Ovary (tissue), 9 donors: Measurements from ENCODE around the gene GRIPAP1. TPM values are rescaled to one million over a fixed set of nuclear protein-coding genes. Genes with fewer than 3 reads are reported as not detected.

ENCODE experiments used
- DNase-seq, 5 donors: peaks; one replicate each; pipeline ENCODE4 v3.0.0-alpha.2; 2019 to 2020
- H3K27ac ChIP-seq, 2 donors: fragments of 200-600 bp; one replicate each; pipeline versions ENCODE4 v1.5.1 to v1.8.0; 2019 to 2022
- H3K27me3 ChIP-seq: fragments of 200-600 bp; one replicate; pipeline ENCODE4 v1.8.0; 2022
- H3K36me3 ChIP-seq: fragments of 200-600 bp; sonication (generic); one replicate; pipeline ENCODE4 v1.5.1; 2019
- H3K4me1 ChIP-seq: one replicate; pipeline ENCODE4 v1.8.1; 2013; ENCODE audit warnings: mild to moderate bottlenecking, moderate library complexity; ENCODE audit not compliant: insufficient read depth
- H3K4me3 ChIP-seq: fragments of 200-600 bp; sonication (generic); one replicate; pipeline ENCODE4 v1.5.1; 2017
- H3K9me3 ChIP-seq, 2 donors: fragments of 200-600 bp in 1 of 2; sonication (generic) in 1 of 2; one replicate each; pipeline versions ENCODE4 v1.5.1 to v1.8.1; 2013 to 2019; ENCODE audit warnings: mild to moderate bottlenecking in 1 of 2, moderate library complexity in 1 of 2
- EP300 ChIP-seq: sonication (generic); formaldehyde crosslinking; IDR thresholded peaks from one replicate; pipeline ENCODE4 v1.6.1; 2017; ENCODE audit warnings: antibody characterized with exemption
- POLR2A ChIP-seq: fragments of 450-650 bp; IDR thresholded peaks from one replicate; pipeline ENCODE4 v1.6.1; 2017; ENCODE audit warnings: antibody characterized with exemption, mild to moderate bottlenecking, moderate library complexity
- WGBS, 3 donors: extraction: QIAGEN DNeasy Blood & Tissue Kit in 1 of 3; methylation state at CpG; one replicate each; pipeline versions ENCODE4 v1.1.5 to v1.1.7; 2013 to 2017; 5-methylcytosine and 5-hydroxymethylcytosine counted together
- intact Hi-C, 4 donors: fragments of 100-400 bp; cut with DNase I; formaldehyde crosslinking; loops; one replicate each; pipeline versions ENCODE4 v1.11.0 to v1.15.1; 2022 to 2023
- polyA plus RNA-seq, 2 donors: library from polyadenylated mRNA; stranded (reverse); fragments of 200-250 nt in 1 of 2; fragments of 350-450 nt in 1 of 2; fragmentation: Illumina TruSeq in 1 of 2; extraction: RNeasy Lipid Tissue Mini Kit (QIAGEN cat#74804) in 1 of 2; gene quantifications; one replicate each; pipeline ENCODE4 v1.2.3, GENCODE V29; 2013 to 2014
- total RNA-seq, 7 donors: library from RNA; depleted of rRNA in 2 of 7; stranded (reverse); fragments of >200 nt in 2 of 7; fragmentation: NEBNext Ultra II Directional in 3 of 7; extraction: Animal tissue kit (Norgen Biotek cat#: 25700) in 3 of 7; gene quantifications; one replicate each; pipeline versions ENCODE4 v1.1.0 to v1.2.4, GENCODE V29; 2016 to 2023
- TF ChIP-seq, protein P1 (sequence below), 3 donors: fragments of 450-650 bp in 2 of 3; fragments of 200-600 bp in 1 of 3; IDR thresholded peaks; one replicate each; pipeline versions ENCODE4 v1.5.1 to v1.8.0; 2016 to 2022; ENCODE audit warnings: antibody characterized with exemption in 3 of 3, mild to moderate bottlenecking in 1 of 3
- donor health status: DM: no; HTN: no; CAD: no; lungs with moderate emphysema.
- donor health status: DM: no; HTN: no; CAD: no.
- donor health status: Bipolar disorder and iron deficiency.
- donor health status: DM: yes; HTN: yes; CAD: no.
- donor health status: DM: no; HTN: no; CAD: no.
- donor health status: DM: yes; HTN: yes; CAD: no.

The GRIPAP1 gene
- total and polyA plus RNA-seq, 9 donors = 20.0 to 45.0 (median 31.2) TPM

DNA sequence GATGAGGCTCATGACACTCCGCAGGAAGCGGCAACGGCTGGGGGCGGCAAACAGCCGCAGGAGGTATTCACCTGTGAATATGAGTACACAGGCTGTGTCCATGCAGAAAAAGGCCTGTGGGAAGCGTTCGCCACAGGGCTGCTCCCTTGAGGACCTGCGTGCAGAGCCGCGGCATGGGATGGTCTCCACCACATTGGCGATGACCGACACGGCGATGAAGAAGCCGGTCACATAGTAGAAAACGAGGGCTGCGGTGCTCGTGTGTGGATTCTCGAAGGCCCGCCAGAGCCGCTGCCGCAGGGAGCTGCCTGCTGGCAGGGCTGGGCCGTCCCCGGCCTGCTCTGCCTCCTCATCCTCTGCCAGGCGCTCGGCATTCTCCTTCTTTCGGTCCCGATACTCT, 32.6 kb downstream of the GRIPAP1 start:
- WGBS, 3 donors = 89 to 91% (median 90%) methylated on average over 28 of the region's 28 CpGs
- H3K4me1 ChIP-seq = no peaks in the 10 kb centered on the region
- DNase-seq = no peak
- no peak overlapping the region for H3K4me3 ChIP-seq
- no peaks in the 10 kb centered on the region for H3K9me3 ChIP-seq
- H3K27me3 ChIP-seq = no peaks in the 10 kb centered on the region
- intact Hi-C loops = no loop called here
- TF ChIP-seq POLR2A (no peak), EP300 (no peak)
- TF ChIP-seq, protein P1, sequence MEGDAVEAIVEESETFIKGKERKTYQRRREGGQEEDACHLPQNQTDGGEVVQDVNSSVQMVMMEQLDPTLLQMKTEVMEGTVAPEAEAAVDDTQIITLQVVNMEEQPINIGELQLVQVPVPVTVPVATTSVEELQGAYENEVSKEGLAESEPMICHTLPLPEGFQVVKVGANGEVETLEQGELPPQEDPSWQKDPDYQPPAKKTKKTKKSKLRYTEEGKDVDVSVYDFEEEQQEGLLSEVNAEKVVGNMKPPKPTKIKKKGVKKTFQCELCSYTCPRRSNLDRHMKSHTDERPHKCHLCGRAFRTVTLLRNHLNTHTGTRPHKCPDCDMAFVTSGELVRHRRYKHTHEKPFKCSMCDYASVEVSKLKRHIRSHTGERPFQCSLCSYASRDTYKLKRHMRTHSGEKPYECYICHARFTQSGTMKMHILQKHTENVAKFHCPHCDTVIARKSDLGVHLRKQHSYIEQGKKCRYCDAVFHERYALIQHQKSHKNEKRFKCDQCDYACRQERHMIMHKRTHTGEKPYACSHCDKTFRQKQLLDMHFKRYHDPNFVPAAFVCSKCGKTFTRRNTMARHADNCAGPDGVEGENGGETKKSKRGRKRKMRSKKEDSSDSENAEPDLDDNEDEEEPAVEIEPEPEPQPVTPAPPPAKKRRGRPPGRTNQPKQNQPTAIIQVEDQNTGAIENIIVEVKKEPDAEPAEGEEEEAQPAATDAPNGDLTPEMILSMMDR (IDR thresholded peaks at IDR 0.05) = no peak
- no peak overlapping the region for H3K27ac ChIP-seq
- no peaks in the 10 kb centered on the region for H3K36me3 ChIP-seq

DNA sequence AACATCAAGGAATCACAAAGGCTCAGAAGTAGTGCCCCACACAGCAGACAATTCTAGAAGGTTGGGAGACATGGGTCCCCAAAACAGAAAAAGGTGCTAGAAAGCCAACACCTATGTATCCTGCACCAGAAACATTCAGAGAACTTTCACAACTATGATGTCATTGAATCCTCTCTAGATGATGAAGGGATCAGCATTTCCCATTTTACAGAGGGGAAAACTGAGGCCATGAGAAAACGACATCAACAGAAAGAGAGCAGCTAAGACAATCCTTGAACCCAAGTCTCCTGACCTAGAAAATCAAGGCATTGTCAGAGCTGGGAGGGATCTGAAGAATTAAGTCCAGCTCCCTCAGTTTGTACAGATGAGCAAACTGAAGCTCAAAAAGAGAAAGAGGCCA, 33.7 kb downstream of the GRIPAP1 start:
- 41 to 64% (median 62%) methylated on average over 1 of the region's 1 CpG for WGBS, 3 donors
- no peak for TF ChIP-seq EP300

DNA sequence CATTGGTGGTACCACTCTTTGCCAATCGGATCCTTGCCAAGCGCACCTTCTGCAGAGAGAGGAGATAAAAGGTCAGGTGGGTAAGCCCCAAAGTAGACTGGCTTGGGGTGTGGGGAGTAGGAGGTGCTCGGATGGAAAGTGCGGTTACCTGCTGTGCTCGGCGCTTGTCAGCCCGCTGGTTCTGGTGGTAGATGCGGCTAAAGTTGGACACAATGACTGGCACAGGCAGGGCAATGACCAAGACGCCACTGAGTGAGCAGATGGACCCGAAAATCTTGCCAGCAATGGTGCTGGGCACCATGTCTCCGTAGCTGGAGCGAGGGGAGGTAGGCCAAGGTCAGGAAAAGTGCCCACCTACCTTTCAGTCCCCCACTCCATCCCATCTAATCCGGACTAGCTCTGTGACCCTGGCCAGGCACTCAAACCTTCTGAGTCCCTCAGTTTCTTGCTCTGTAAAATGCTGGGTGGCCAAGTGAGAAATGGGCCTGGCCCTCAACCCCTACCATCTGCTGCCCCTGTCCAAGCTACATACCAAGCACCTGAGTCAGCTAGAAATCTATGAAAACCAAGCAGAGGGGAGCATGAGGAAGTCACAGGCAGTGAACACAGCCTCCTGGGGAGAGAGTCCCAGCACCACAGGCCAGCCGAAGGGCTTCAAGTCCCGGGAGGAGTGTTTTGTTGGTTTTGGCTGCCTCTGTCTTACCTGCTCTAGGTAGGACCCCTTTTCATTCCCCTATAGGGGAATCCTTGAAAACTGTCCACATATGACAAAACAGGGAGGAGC, 35.1 kb downstream of the GRIPAP1 start:
- Histone ChIP-seq H3K27me3 (no peaks in the 10 kb centered on the region), H3K27ac (no peak overlapping the region), H3K4me3 (no peak overlapping the region), H3K4me1 (no peaks in the 10 kb centered on the region), H3K9me3 (no peaks in the 10 kb centered on the region), H3K36me3 (no peaks in the 10 kb centered on the region)
- no peak for DNase-seq
- TF ChIP-seq POLR2A (no peak), EP300 (no peak)
- TF ChIP-seq, protein P1 (IDR thresholded peaks at IDR 0.05) = no peak
- intact Hi-C loops = no loop called here
- 71 to 79% (median 72%) methylated on average over 15 of the region's 15 CpGs for WGBS, 3 donors

More for the DNA sequence above, 33.7 kb downstream of the GRIPAP1 start:
- no peaks in the 10 kb centered on the region for H3K27me3 ChIP-seq
- H3K9me3 ChIP-seq = no peaks in the 10 kb centered on the region
- intact Hi-C loops = no loop called here
- DNase-seq = no peak
- no peak overlapping the region for H3K4me3 ChIP-seq
- no peaks in the 10 kb centered on the region for H3K4me1 ChIP-seq
- no peaks in the 10 kb centered on the region for H3K36me3 ChIP-seq
- H3K27ac ChIP-seq = no peak overlapping the region

DNA sequence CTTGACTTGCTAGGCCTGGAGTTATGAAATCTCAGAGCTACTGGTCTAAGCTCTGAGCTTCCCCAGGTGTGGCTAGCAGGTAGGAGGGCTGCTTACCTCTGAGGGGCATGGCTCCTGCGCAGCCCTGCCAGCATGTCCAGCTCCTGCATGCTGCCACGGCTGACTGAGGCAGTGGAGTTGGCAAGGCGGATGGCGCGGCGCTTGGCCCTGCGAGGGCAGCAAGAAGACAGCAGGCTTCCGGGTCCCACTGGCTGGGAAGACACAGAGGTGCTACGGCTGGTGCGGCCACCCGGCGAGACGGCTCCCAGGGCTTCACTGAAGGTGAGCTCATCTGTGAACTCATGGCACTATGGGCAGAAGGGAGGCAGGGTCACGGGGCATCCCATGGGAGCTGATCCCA, 36.1 kb downstream of the GRIPAP1 start:
- Histone ChIP-seq H3K36me3 (no peaks in the 10 kb centered on the region), H3K4me1 (no peaks in the 10 kb centered on the region), H3K27me3 (no peaks in the 10 kb centered on the region), H3K9me3 (no peaks in the 10 kb centered on the region), H3K4me3 (no peak overlapping the region), H3K27ac (no peak overlapping the region)
- 87 to 93% (median 88%) methylated on average over 14 of the region's 14 CpGs for WGBS, 3 donors
- TF ChIP-seq POLR2A (no peak), EP300 (no peak)
- TF ChIP-seq, protein P1 (IDR thresholded peaks at IDR 0.05) = no peak
- intact Hi-C loops = no loop called here
- DNase-seq = no peak

DNA sequence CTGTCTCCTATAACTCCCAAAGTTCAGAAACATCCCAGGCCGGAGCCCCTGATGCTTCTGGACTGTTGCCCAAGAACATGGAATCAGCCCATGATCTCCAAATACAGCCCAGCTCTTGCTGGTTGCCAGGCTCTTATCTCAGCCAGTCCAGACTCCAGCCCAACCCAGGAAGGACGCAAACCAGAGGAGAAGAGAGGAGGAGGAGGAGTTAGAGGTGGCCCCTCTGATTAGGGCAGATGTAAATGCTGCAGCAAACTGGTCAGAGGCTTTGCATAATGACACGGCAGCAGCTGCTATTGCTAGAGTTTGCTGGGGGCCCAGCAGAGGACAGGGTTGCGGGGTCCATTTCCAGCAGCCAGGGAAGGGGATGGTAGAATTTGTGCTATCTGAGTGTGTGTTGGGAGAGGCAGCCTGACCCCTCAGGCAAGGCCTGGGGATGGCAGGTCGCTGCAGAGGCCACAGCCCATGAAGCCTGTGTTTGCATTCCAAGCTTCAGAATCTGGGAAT, 40.4 kb downstream of the GRIPAP1 start:
- Histone ChIP-seq H3K9me3 (no peaks in the 10 kb centered on the region), H3K27ac (no peak overlapping the region), H3K4me3 (no peak overlapping the region), H3K27me3 (no peaks in the 10 kb centered on the region), H3K36me3 (no peaks in the 10 kb centered on the region), H3K4me1 (no peaks in the 10 kb centered on the region)
- intact Hi-C loops = no loop called here
- 34 to 37% (median 35%) methylated on average over 5 of the region's 5 CpGs for WGBS, 3 donors
- TF ChIP-seq POLR2A (no peak), EP300 (no peak)
- TF ChIP-seq, protein P1 (IDR thresholded peaks at IDR 0.05) = no peak
- peak in 1 of 5 donors; percentile 47 for DNase-seq
